PFSK-1 (cell line): ENCODE results near the gene MSI2.

Experiments used
- FOXP2 ChIP-seq: optimal IDR thresholded peaks from 2 replicates; pipeline ENCODE3; 2011; ENCODE audit warnings: borderline replicate concordance, control low read depth, inconsistent platforms; ENCODE audit not compliant: insufficient read depth; ENCODE audit errors: extremely low read length, extremely low read depth
- POLR2AphosphoS5 ChIP-seq: IDR thresholded peaks from 2 replicates; pipeline ENCODE4 v1.6.1; 2012; ENCODE audit warnings: low read depth, mild to moderate bottlenecking, control low read depth, low read length, moderate library complexity
- TAF1 ChIP-seq: IDR thresholded peaks from 2 replicates; pipeline ENCODE4 v1.6.1; 2012; ENCODE audit warnings: low read length, control low read depth, borderline replicate concordance; ENCODE audit not compliant: insufficient read depth
- TF ChIP-seq, protein P1 (sequence below), 2 experiments: IDR thresholded peaks; 2 replicates each; pipeline versions ENCODE4 v1.6.1 to v1.8.0; 2011 to 2012; ENCODE audit warnings: low read depth in 2 of 2, low read length in 2 of 2, control low read depth in 1 of 2, inconsistent platforms in 1 of 2, mild to moderate bottlenecking in 1 of 2, moderate library complexity in 1 of 2; ENCODE audit not compliant: insufficient read depth in 1 of 2

DNA sequence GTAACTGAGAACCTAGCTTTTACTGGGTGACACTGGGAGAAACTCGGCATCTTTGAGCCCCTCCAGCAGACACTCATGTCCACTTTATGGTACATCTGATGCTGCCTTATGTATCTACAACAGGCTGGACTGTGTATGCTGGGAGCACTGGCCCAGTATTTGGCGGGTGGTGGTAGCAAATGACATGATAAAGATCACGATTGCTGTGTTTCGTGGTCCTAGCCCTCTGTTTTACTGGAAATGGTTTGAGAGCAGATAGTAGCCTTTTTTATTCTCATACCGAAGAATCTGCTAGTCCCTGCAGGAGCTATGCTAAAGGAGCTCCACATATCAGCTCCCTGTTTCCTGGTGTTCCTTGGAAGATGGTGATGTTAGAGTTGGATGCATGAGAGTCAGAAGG lies 338.4 kb downstream of the MSI2 start:
- TF ChIP-seq TAF1, result no peak
- no peak for TF ChIP-seq POLR2AphosphoS5
- TF ChIP-seq FOXP2, result no peak
- TF ChIP-seq, protein P1, sequence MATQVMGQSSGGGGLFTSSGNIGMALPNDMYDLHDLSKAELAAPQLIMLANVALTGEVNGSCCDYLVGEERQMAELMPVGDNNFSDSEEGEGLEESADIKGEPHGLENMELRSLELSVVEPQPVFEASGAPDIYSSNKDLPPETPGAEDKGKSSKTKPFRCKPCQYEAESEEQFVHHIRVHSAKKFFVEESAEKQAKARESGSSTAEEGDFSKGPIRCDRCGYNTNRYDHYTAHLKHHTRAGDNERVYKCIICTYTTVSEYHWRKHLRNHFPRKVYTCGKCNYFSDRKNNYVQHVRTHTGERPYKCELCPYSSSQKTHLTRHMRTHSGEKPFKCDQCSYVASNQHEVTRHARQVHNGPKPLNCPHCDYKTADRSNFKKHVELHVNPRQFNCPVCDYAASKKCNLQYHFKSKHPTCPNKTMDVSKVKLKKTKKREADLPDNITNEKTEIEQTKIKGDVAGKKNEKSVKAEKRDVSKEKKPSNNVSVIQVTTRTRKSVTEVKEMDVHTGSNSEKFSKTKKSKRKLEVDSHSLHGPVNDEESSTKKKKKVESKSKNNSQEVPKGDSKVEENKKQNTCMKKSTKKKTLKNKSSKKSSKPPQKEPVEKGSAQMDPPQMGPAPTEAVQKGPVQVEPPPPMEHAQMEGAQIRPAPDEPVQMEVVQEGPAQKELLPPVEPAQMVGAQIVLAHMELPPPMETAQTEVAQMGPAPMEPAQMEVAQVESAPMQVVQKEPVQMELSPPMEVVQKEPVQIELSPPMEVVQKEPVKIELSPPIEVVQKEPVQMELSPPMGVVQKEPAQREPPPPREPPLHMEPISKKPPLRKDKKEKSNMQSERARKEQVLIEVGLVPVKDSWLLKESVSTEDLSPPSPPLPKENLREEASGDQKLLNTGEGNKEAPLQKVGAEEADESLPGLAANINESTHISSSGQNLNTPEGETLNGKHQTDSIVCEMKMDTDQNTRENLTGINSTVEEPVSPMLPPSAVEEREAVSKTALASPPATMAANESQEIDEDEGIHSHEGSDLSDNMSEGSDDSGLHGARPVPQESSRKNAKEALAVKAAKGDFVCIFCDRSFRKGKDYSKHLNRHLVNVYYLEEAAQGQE (IDR thresholded peaks at IDR 0.05; ENCODE audit: insufficient read depth in 1 of 2, low read depth in 2 of 2, low read length in 2 of 2), result no peak
